SK-N-SH treated with all-trans-retinoic acid at 6 μM for 48 hours (cell line): Measurements from ENCODE around the gene C9orf43.

Experiments
- ATAC-seq: fragments of 200-7000 bp; cut with Tn5 transposase; 3 replicates; pipeline ENCODE4 v1.9.1; 2020; ENCODE audit warnings: mild to moderate bottlenecking, moderate library complexity
- ARNTL ChIP-seq: fragments of 450-650 bp; formaldehyde crosslinking; IDR thresholded peaks from 2 replicates; pipeline ENCODE4 v1.5.0; 2020; ENCODE audit warnings: low read depth, mild to moderate bottlenecking, moderate library complexity, borderline replicate concordance
- BACH2 ChIP-seq: fragments of 250-450 bp; sonication (Bioruptor Pico); IDR thresholded peaks from 2 replicates; pipeline ENCODE4 v1.9.0; 2021; ENCODE audit warnings: mild to moderate bottlenecking, borderline replicate concordance
- CSDC2 ChIP-seq: fragments of 250-450 bp; sonication (Bioruptor Pico); IDR thresholded peaks from 2 replicates; pipeline ENCODE4 v1.5.0; 2020; ENCODE audit warnings: mild to moderate bottlenecking, moderate library complexity
- CSRNP3 ChIP-seq: fragments of 250-450 bp; sonication (Bioruptor Pico); IDR thresholded peaks from 2 replicates; pipeline ENCODE4 v1.5.1; 2021; ENCODE audit warnings: mild to moderate bottlenecking, moderate library complexity
- GLIS3 ChIP-seq: fragments of 250-450 bp; sonication (Bioruptor Pico); IDR thresholded peaks from 2 replicates; pipeline ENCODE4 v1.5.0; 2020; ENCODE audit warnings: mild to moderate bottlenecking, moderate library complexity
- ISL1 ChIP-seq: fragments of 250-450 bp; sonication (Bioruptor Pico); IDR thresholded peaks from 2 replicates; pipeline ENCODE4 v2.1.2; 2022; ENCODE audit warnings: mild to moderate bottlenecking, moderate library complexity
- OSR1 ChIP-seq: fragments of 250-450 bp; sonication (Bioruptor Pico); IDR thresholded peaks from 2 replicates; pipeline ENCODE4 v1.8.0; 2022; ENCODE audit warnings: moderate library complexity, mild to moderate bottlenecking, inconsistent platforms
- RARB ChIP-seq: fragments of 250-450 bp; sonication (Bioruptor Pico); IDR thresholded peaks from 2 replicates; pipeline ENCODE4 v1.8.0; 2021; ENCODE audit warnings: mild to moderate bottlenecking, moderate library complexity
- SNAI2 ChIP-seq: fragments of 250-450 bp; sonication (Bioruptor Pico); IDR thresholded peaks from 2 replicates; pipeline ENCODE4 v1.5.0; 2020; ENCODE audit warnings: mild to moderate bottlenecking, moderate library complexity
- TCF4 ChIP-seq: fragments of 250-450 bp; sonication (Bioruptor Pico); IDR thresholded peaks from 2 replicates; pipeline ENCODE4 v1.8.0; 2021; ENCODE audit warnings: mild to moderate bottlenecking, moderate library complexity, borderline replicate concordance
- TOX ChIP-seq: fragments of 250-450 bp; sonication (Bioruptor Pico); IDR thresholded peaks from 2 replicates; pipeline ENCODE4 v1.8.0; 2021; ENCODE audit warnings: mild to moderate bottlenecking, moderate library complexity, borderline replicate concordance
- TSHZ2 ChIP-seq: fragments of 250-450 bp; sonication (Bioruptor Pico); IDR thresholded peaks from 2 replicates; pipeline ENCODE4 v1.5.0; 2020; ENCODE audit warnings: mild to moderate bottlenecking, moderate library complexity
- ZC3H10 ChIP-seq: fragments of 250-450 bp; sonication (Bioruptor Pico); IDR thresholded peaks from 2 replicates; pipeline ENCODE4 v1.5.1; 2021; ENCODE audit warnings: mild to moderate bottlenecking, moderate library complexity
- ZFP3 ChIP-seq: fragments of 250-450 bp; sonication (Bioruptor Pico); IDR thresholded peaks from 2 replicates; pipeline ENCODE4 v1.5.0; 2020; ENCODE audit warnings: mild to moderate bottlenecking, moderate library complexity
- ZNF565 ChIP-seq: fragments of 450-650 bp; formaldehyde crosslinking; conservative IDR thresholded peaks from 2 replicates; pipeline ENCODE4 v1.5.0; 2020; ENCODE audit warnings: low read depth, mild to moderate bottlenecking, moderate library complexity
- ZNF70 ChIP-seq: fragments of 450-650 bp; formaldehyde crosslinking; IDR thresholded peaks from 2 replicates; pipeline ENCODE4 v1.5.0; 2020; ENCODE audit warnings: mild to moderate bottlenecking, moderate library complexity
- ZNF8 ChIP-seq: fragments of 450-650 bp; formaldehyde crosslinking; IDR thresholded peaks from 2 replicates; pipeline ENCODE4 v1.5.0; 2020; ENCODE audit warnings: mild to moderate bottlenecking, moderate library complexity
- TF ChIP-seq, protein P1 (sequence below): fragments of 250-450 bp; sonication (Bioruptor Pico); IDR thresholded peaks from 2 replicates; pipeline ENCODE4 v1.8.0; 2021; ENCODE audit warnings: low read depth, mild to moderate bottlenecking, moderate library complexity, borderline replicate concordance
- TF ChIP-seq, protein P2 (sequence below): fragments of 250-450 bp; sonication (Bioruptor Pico); IDR thresholded peaks from 2 replicates; pipeline ENCODE4 v1.8.0; 2020; ENCODE audit warnings: mild to moderate bottlenecking, moderate library complexity, borderline replicate concordance
- TF ChIP-seq, protein P3 (sequence below): fragments of 250-450 bp; sonication (Bioruptor Pico); IDR thresholded peaks from 2 replicates; pipeline ENCODE4 v1.5.1; 2020; ENCODE audit warnings: low read depth, mild to moderate bottlenecking, moderate library complexity

Gene C9orf43

DNA sequence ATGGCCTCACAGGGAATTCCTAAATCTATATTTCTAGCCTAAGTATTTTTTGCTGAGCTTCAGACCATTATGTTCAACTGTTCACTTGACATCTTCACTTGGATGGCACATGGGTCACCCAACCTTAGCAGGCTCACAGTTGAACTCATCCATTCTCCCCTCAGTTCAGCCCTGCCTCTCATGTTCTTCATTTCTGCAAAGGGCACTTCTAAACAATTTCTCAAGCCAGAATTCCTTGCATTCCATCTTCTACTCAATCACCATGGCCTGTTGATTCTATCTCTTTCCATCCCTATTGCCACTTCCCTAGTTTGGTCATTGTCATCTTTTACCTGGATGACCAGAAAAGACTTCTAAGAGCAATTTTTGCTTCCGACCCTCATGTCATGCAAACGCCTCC, 45.7 kb downstream of the C9orf43 start:
- TF ChIP-seq CSDC2 (CRISPR knock-in tag) (no peak), TOX (CRISPR knock-in tag) (no peak), BACH2 (CRISPR knock-in tag) (no peak), ARNTL (CRISPR knock-in tag) (no peak), ISL1 (CRISPR knock-in tag) (0 out of 2 replicates have a peak, but pooled peaks have one; percentile 11), GLIS3 (CRISPR knock-in tag) (no peak)

DNA sequence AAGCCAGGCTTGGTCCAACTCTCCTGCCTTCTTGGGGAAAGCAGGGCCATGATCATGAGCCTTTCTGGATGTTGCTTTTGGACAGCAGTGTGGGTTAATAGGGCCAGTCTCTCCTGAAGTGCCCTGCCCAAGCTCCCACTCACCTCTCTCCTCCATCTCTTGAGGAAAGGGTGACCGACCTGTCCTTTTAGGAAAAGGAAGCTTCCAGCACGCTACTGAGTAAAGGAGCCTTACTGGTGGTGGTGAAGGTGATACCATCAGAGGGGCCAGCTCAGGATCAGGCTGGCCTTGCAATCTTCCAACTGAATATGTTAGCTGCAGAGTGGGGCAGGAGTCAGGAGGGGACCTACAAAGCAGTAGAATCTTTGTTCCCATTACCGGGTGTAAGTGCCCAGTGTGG, 50.7 kb downstream of the C9orf43 start:
- ATAC-seq = no peak

More for the DNA sequence above, 45.7 kb downstream of the C9orf43 start:
- peak; percentile 55 for ATAC-seq

GRCh38 chr9:113461943-113462342, 51.4 kb downstream of the C9orf43 start:
- no peak for TF ChIP-seq ZFP3 (CRISPR knock-in tag)
- TF ChIP-seq, protein P1, sequence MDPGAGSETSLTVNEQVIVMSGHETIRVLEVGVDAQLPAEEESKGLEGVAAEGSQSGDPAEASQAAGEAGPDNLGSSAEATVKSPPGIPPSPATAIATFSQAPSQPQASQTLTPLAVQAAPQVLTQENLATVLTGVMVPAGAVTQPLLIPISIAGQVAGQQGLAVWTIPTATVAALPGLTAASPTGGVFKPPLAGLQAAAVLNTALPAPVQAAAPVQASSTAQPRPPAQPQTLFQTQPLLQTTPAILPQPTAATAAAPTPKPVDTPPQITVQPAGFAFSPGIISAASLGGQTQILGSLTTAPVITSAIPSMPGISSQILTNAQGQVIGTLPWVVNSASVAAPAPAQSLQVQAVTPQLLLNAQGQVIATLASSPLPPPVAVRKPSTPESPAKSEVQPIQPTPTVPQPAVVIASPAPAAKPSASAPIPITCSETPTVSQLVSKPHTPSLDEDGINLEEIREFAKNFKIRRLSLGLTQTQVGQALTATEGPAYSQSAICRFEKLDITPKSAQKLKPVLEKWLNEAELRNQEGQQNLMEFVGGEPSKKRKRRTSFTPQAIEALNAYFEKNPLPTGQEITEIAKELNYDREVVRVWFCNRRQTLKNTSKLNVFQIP = no peak
- no peak for TF ChIP-seq ZC3H10
- TF ChIP-seq GLIS3 (CRISPR knock-in tag) = no peak
- TF ChIP-seq, protein P2, sequence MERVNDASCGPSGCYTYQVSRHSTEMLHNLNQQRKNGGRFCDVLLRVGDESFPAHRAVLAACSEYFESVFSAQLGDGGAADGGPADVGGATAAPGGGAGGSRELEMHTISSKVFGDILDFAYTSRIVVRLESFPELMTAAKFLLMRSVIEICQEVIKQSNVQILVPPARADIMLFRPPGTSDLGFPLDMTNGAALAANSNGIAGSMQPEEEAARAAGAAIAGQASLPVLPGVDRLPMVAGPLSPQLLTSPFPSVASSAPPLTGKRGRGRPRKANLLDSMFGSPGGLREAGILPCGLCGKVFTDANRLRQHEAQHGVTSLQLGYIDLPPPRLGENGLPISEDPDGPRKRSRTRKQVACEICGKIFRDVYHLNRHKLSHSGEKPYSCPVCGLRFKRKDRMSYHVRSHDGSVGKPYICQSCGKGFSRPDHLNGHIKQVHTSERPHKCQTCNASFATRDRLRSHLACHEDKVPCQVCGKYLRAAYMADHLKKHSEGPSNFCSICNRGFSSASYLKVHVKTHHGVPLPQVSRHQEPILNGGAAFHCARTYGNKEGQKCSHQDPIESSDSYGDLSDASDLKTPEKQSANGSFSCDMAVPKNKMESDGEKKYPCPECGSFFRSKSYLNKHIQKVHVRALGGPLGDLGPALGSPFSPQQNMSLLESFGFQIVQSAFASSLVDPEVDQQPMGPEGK (CRISPR knock-in tag) = no peak
- no peak for TF ChIP-seq ZNF565 (CRISPR knock-in tag)
- no peak for TF ChIP-seq TCF4 (CRISPR knock-in tag)
- no peak for TF ChIP-seq ZNF70
- TF ChIP-seq ZNF8 (CRISPR knock-in tag) = no peak
- no peak for TF ChIP-seq RARB (CRISPR knock-in tag)
- ATAC-seq = no peak

More for the DNA sequence above, 50.7 kb downstream of the C9orf43 start:
- TF ChIP-seq CSRNP3 (CRISPR knock-in tag) (no peak), RARB (CRISPR knock-in tag) (no peak), SNAI2 (CRISPR knock-in tag) (no peak)

DNA sequence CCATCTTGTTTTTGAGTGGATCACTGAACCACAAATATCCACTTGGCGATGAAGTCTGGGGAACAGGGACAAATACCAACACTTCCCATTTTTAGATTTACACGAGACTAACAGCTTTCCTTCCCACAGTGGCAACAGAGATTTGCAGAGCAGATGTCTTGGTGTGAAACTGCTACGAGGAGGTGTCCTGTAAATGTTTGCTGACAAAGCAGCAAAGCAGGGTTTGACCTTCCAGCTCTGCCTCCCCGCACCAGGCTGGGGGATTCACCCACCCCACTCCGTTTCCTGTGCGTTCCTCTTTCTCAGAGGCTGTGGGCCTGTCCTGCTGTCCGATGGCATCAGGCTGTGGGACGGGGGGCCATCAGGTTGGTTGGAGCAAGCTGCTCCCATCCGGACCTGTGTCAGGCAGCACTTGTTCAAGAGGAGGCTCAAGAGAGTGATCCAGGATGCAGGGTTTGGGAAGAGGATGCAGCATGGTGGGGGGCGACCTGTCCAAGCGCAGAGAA, 52.3 kb downstream of the C9orf43 start:
- TF ChIP-seq, protein P1 = no peak
- TF ChIP-seq, protein P3, sequence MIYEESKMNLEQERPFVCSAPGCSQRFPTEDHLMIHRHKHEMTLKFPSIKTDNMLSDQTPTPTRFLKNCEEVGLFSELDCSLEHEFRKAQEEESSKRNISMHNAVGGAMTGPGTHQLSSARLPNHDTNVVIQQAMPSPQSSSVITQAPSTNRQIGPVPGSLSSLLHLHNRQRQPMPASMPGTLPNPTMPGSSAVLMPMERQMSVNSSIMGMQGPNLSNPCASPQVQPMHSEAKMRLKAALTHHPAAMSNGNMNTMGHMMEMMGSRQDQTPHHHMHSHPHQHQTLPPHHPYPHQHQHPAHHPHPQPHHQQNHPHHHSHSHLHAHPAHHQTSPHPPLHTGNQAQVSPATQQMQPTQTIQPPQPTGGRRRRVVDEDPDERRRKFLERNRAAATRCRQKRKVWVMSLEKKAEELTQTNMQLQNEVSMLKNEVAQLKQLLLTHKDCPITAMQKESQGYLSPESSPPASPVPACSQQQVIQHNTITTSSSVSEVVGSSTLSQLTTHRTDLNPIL (CRISPR knock-in tag) = no peak
- TF ChIP-seq SNAI2 (CRISPR knock-in tag) (no peak), OSR1 (CRISPR knock-in tag) (no peak), ISL1 (CRISPR knock-in tag) (no peak), ZNF70 (no peak), ZFP3 (CRISPR knock-in tag) (no peak), ZNF565 (CRISPR knock-in tag) (no peak), CSRNP3 (CRISPR knock-in tag) (no peak), ZC3H10 (no peak), GLIS3 (CRISPR knock-in tag) (no peak), TCF4 (CRISPR knock-in tag) (no peak), ARNTL (CRISPR knock-in tag) (no peak), ZNF8 (CRISPR knock-in tag) (no peak), CSDC2 (CRISPR knock-in tag) (no peak), TSHZ2 (CRISPR knock-in tag) (no peak)
- no peak for ATAC-seq
